Pancreas (tissue), 10 donors: ENCODE results near the gene HCAR2. TPM values are rescaled to one million over a fixed set of nuclear protein-coding genes. Genes with fewer than 3 reads are reported as not detected.
"Not testable (repeated sequence)": the region's sequence is repeated elsewhere in the genome, so short reads cannot be mapped to it uniquely, and the experiment has no call there.

Source experiments
- ATAC-seq, 4 donors: fragments of 200-7000 bp; cut with Tn5 transposase; one replicate each; pipeline versions ENCODE4 v1.8.0 to v1.9.1; 2020; ENCODE audit warnings: mild to moderate bottlenecking in 4 of 4, moderate library complexity in 4 of 4
- DNase-seq, 6 donors: peaks; one replicate each; pipeline ENCODE4 v3.0.0-alpha.2; 2020
- FAIRE-seq: peaks from 2 replicates; lab custom pipeline; 2012; peaks lifted over from hg19 to GRCh38; lab: Jason Lieb, UNC
- H3K27ac ChIP-seq, 4 donors: fragments of 200-600 bp; sonication (generic); 1 replicate in 3 of 4; 2 replicates in 1 of 4; pipeline versions ENCODE4 v1.5.0 to v1.8.0; 2020
- H3K27me3 ChIP-seq, 4 donors: fragments of 200-600 bp; one replicate each; pipeline ENCODE4 v1.8.0; 2021
- H3K36me3 ChIP-seq, 3 donors: fragments of 200-600 bp; sonication (generic) in 1 of 3; one replicate each; pipeline versions ENCODE4 v1.5.0 to v1.8.0; 2020 to 2021
- H3K4me1 ChIP-seq, 3 donors: fragments of 200-600 bp; one replicate each; pipeline ENCODE4 v1.8.0; 2021
- H3K4me3 ChIP-seq, 4 donors: fragments of 200-600 bp; sonication (generic) in 2 of 4; one replicate each; pipeline versions ENCODE4 v1.5.0 to v1.8.0; 2020 to 2021
- H3K9me3 ChIP-seq, 4 donors: fragments of 200-600 bp; one replicate each; pipeline ENCODE4 v1.8.0; 2021
- WGBS, 2 donors: extraction: QIAGEN DNeasy Blood & Tissue Kit; methylation state at CpG; one replicate each; pipeline ENCODE4 v1.1.7; 2013; 5-methylcytosine and 5-hydroxymethylcytosine counted together
- intact Hi-C, 3 donors: fragments of 100-400 bp; cut with DNase I; formaldehyde crosslinking; loops; one replicate each; pipeline versions ENCODE4 v1.11.1 to v1.14.2; 2022
- polyA plus RNA-seq, 2 donors: library from polyadenylated mRNA; stranded (reverse); fragments of 200-250 nt; gene quantifications; one replicate each; pipeline ENCODE4 v1.2.3, GENCODE V29; 2013
- total RNA-seq, 6 donors: library from RNA; stranded (reverse); fragmentation: NEBNext Ultra II Directional in 4 of 6; extraction: Animal tissue kit (Norgen Biotek cat#: 25700) in 4 of 6; gene quantifications; one replicate each; pipeline versions ENCODE4 v1.2.1 to v1.2.4, GENCODE V29; 2021 to 2023
- TF ChIP-seq, protein P1 (sequence below), 4 donors: fragments of 200-600 bp; sonication (generic) in 3 of 4; IDR thresholded peaks; one replicate each; pipeline versions ENCODE4 v1.5.0 to v1.8.0; 2021; ENCODE audit warnings: antibody characterized with exemption in 4 of 4
- donor health status: healthy with polysubstance abuse.
- donor health status: DM: no; HTN: no; CAD: no; lungs with moderate emphysema.
- donor health status: DM: no; HTN: no; CAD: no.
- donor health status: control.
- donor health status: control.
- donor health status: Bipolar disorder and iron deficiency.
- donor health status: DM: yes; HTN: yes; CAD: no.
- donor health status: DM: no; HTN: no; CAD: no.
- donor health status: DM: no; HTN: no; CAD: no.
- donor health status: DM: yes; HTN: yes; CAD: no.

Gene HCAR2
- total and polyA plus RNA-seq, 8 donors: 0.05 to 0.95 (median 0.25) TPM; not detected in 3

DNA sequence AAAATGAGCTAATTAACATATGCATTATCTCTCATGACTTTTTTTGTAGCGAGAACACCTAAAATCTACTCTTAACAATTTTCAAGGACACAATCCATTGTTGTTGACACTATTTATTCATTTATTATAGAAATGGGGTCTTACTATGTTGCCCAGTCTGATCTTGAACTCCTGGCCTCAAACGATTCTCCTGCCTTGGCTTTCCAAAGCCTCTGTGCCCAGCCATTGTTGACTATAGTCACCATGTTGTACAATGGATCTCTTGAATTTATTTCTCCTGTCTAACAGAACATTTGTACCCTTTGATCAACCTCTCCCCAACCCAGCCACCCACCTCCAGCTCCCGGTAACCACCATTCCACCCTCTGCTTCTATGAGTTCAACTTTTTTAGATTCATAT lies 41.2 kb downstream of the HCAR2 start:
- intact Hi-C loops: no loop called here
- WGBS, 2 donors: 87 to 92% methylated on average over 3 of the region's 3 CpGs

DNA sequence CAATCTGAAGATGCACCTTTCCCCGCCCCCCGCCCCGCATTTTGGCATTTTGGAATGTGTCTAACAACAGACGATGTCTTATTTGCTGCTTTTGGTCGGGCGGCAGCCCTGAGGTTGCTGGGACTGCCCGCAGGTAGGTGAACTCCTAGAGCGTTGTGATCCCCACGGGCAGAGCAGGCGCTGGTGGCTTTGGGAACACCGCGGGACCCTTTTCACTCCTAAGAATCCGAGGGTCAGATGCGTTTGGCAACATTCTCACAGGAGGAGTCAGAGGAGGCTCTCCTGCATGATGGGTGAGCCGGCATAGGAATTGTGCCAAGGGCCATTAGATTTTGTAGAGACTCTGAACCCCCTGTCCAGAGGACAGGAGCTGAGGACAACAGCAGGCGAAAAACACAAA lies 41.9 kb downstream of the HCAR2 start:
- TF ChIP-seq, protein P1, sequence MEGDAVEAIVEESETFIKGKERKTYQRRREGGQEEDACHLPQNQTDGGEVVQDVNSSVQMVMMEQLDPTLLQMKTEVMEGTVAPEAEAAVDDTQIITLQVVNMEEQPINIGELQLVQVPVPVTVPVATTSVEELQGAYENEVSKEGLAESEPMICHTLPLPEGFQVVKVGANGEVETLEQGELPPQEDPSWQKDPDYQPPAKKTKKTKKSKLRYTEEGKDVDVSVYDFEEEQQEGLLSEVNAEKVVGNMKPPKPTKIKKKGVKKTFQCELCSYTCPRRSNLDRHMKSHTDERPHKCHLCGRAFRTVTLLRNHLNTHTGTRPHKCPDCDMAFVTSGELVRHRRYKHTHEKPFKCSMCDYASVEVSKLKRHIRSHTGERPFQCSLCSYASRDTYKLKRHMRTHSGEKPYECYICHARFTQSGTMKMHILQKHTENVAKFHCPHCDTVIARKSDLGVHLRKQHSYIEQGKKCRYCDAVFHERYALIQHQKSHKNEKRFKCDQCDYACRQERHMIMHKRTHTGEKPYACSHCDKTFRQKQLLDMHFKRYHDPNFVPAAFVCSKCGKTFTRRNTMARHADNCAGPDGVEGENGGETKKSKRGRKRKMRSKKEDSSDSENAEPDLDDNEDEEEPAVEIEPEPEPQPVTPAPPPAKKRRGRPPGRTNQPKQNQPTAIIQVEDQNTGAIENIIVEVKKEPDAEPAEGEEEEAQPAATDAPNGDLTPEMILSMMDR (IDR thresholded peaks at IDR 0.05): no peak
- WGBS, 2 donors: 76 to 79% methylated on average over 16 of the region's 16 CpGs
- no peaks in the 10 kb centered on the region for H3K36me3 ChIP-seq
- DNase-seq (no peak), ATAC-seq (no peak), FAIRE-seq (no peak)
- intact Hi-C loops: no loop called here
- H3K27ac ChIP-seq: no peak overlapping the region
- no peaks in the 10 kb centered on the region for H3K27me3 ChIP-seq
- no peak overlapping the region for H3K4me3 ChIP-seq
- H3K9me3 ChIP-seq: no peaks in the 10 kb centered on the region
- H3K4me1 ChIP-seq: no peaks in the 10 kb centered on the region

More for the DNA sequence above, 41.2 kb downstream of the HCAR2 start:
- Histone ChIP-seq H3K9me3 (no peaks in the 10 kb centered on the region), H3K4me3 (no peak overlapping the region), H3K27me3 (no peaks in the 10 kb centered on the region), H3K27ac (no peak overlapping the region), H3K4me1 (no peaks in the 10 kb centered on the region), H3K36me3 (no peaks in the 10 kb centered on the region)
- no peak for FAIRE-seq
- TF ChIP-seq, protein P1 (IDR thresholded peaks at IDR 0.05): no peak
- no peak for DNase-seq
- no peak for ATAC-seq

DNA sequence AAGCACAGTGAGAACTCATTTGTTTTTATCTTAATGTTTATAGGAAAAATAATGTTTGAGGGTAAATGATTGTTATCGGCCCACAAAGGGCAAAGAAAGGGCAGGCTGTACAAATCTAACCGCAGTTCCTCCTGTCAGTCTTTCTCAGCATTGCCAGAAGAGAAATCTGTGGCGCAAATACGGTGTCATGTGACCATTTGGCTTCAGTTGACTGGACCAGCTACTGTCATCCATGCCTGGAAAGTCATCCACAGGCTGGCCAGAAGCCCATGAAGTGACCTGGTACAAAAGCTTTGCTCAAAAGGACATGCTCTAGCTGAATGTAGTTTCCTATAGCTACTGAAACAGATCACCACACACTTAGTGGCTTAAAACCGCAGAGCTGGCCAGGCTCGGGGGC lies 43.6 kb downstream of the HCAR2 start:
- TF ChIP-seq, protein P1 (IDR thresholded peaks at IDR 0.05): no peak
- Histone ChIP-seq H3K4me1 (no peaks in the 10 kb centered on the region), H3K36me3 (no peaks in the 10 kb centered on the region), H3K27me3 (no peaks in the 10 kb centered on the region), H3K27ac (no peak overlapping the region), H3K9me3 (no peaks in the 10 kb centered on the region), H3K4me3 (no peak overlapping the region)
- DNase-seq: peak in 2 of 6 donors; percentile 4 to 46
- WGBS, 2 donors: 49 to 60% methylated on average over 6 of the region's 6 CpGs
- ATAC-seq: peak in 3 of 4 donors; percentile 34 to 68 (median 64)
- no peak for FAIRE-seq
- intact Hi-C loops: no loop called here

DNA sequence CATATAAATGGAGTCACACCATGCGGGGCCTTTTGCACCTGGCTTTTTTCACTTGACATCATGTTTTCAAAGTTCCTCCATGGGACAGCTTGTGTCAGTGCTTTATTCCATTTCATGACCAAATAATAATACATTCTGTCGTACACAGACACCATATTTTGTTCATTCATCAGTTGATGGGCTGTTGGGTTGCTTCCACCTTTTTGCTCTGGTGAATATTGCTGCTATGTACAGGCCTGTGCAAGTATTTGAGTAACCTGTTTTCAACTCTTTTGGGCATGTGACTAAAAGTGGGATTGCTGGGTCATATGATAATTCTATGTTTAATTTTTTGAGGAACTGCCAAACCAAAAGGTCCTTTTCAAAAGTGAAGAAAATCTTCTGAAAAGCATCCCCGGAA lies 46.9 kb downstream of the HCAR2 start:
- intact Hi-C loops: no loop called here
- Histone ChIP-seq H3K9me3 (no peaks in the 10 kb centered on the region), H3K27ac (no peak overlapping the region), H3K4me1 (no peaks in the 10 kb centered on the region), H3K4me3 (no peak overlapping the region), H3K27me3 (no peaks in the 10 kb centered on the region), H3K36me3 (no peaks in the 10 kb centered on the region)
- TF ChIP-seq, protein P1 (IDR thresholded peaks at IDR 0.05): no peak
- ATAC-seq (no peak), FAIRE-seq (no peak), DNase-seq (no peak)
- WGBS, 2 donors: 85 to 93% methylated on average over 3 of the region's 3 CpGs

DNA sequence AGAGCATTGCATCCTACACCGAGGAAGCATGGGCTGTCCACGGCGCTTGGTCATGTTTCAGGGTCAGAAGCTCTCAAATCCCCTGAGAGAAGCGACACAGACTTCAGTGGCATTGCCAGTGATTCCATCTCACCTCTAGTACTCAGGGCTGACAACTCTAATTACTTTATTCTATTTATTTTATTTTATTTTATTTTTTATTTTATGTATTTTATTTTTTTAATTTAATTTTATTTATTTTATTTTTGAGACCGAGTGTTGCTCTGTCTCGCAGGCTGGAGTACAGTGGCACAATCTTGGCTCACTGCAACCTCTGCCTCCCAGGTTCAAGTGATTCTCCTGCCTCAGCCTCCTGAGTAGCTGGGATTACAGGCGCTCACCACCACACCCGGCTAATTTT lies 49.9 kb downstream of the HCAR2 start:
- H3K27me3 ChIP-seq, ATAC-seq, H3K4me3 ChIP-seq, H3K9me3 ChIP-seq, H3K27ac ChIP-seq, H3K36me3 ChIP-seq, intact Hi-C loops, FAIRE-seq, DNase-seq, H3K4me1 ChIP-seq: not testable (repeated sequence)
- WGBS, 2 donors: 86 to 92% methylated on average over 8 of the region's 8 CpGs
